Keratinocyte (primary cell): ENCODE results near the gene TSHZ1.

ENCODE experiments used
- CTCF ChIP-seq, 3 experiments: IDR thresholded peaks in 1 of 3; conservative IDR thresholded peaks in 1 of 3; optimal IDR thresholded peaks in 1 of 3; 2 replicates in 2 of 3; 3 replicates in 1 of 3; pipeline versions ENCODE3 to v1.5.1; 2011; ENCODE audit warnings: low read length in 3 of 3, mild to moderate bottlenecking in 3 of 3, moderate library complexity in 2 of 3, control low read depth in 1 of 3, inconsistent platforms in 1 of 3; ENCODE audit not compliant: insufficient read depth in 2 of 3; ENCODE audit errors: extremely low read depth in 1 of 3
- EZH2 ChIP-seq: IDR thresholded peaks from one replicate; pipeline ENCODE4 v1.6.1; 2012; ENCODE audit warnings: inconsistent platforms, mild to moderate bottlenecking, low read length, moderate library complexity

GRCh38 chr18:75320506-75320905 is 109.9 kb downstream of the TSHZ1 start:
- TF ChIP-seq EZH2 (no peak), CTCF (optimal IDR thresholded peaks at IDR 0.05 in 1 of 3, IDR thresholded peaks at IDR 0.05 in 1 of 3, conservative IDR thresholded peaks at IDR 0.05 in 1 of 3; ENCODE audit: extremely low read depth in 1 of 3, insufficient read depth in 2 of 3, low read length in 3 of 3) (no peak)
